Mammary epithelial cell (primary cell): ENCODE data around the gene GPR158.

Experiments used
- EZH2 ChIP-seq: IDR thresholded peaks from 2 replicates; pipeline ENCODE4 v1.6.1; 2012; ENCODE audit warnings: low read length, inconsistent platforms, borderline replicate concordance
- TF ChIP-seq, protein P1 (sequence below), 2 donors: IDR thresholded peaks in 1 of 2; conservative IDR thresholded peaks in 1 of 2; 2 replicates each; pipeline ENCODE4 v1.5.1; 2011 to 2012; ENCODE audit warnings: inconsistent platforms in 2 of 2, low read length in 2 of 2, mild to moderate bottlenecking in 2 of 2, control low read depth in 1 of 2, low read depth in 1 of 2; ENCODE audit not compliant: insufficient read depth in 1 of 2; ENCODE audit errors: extremely low read depth in 1 of 2

DNA sequence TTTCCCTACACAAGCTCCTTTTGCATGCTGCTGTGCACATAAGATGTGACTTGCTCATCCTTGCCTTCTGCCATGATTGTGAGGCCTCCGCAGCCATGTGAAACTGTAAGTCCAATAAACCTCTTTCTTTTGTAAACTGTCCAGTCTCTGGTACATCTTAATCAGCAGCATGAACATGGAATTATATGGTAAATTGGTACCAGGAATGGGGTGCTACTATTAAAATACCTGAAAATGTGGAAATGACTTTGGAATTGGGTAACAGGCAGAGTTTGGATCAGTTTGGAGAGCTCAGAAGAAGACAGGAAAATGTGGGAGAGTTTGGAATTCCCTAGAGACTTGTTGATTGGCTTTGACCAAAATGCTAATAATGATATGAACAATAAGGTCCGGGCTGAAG lies 181.8 kb downstream of the GPR158 start:
- TF ChIP-seq, protein P1, sequence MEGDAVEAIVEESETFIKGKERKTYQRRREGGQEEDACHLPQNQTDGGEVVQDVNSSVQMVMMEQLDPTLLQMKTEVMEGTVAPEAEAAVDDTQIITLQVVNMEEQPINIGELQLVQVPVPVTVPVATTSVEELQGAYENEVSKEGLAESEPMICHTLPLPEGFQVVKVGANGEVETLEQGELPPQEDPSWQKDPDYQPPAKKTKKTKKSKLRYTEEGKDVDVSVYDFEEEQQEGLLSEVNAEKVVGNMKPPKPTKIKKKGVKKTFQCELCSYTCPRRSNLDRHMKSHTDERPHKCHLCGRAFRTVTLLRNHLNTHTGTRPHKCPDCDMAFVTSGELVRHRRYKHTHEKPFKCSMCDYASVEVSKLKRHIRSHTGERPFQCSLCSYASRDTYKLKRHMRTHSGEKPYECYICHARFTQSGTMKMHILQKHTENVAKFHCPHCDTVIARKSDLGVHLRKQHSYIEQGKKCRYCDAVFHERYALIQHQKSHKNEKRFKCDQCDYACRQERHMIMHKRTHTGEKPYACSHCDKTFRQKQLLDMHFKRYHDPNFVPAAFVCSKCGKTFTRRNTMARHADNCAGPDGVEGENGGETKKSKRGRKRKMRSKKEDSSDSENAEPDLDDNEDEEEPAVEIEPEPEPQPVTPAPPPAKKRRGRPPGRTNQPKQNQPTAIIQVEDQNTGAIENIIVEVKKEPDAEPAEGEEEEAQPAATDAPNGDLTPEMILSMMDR (conservative IDR thresholded peaks at IDR 0.05 in 1 of 2, IDR thresholded peaks at IDR 0.05 in 1 of 2; ENCODE audit: extremely low read depth in 1 of 2, insufficient read depth in 1 of 2, low read depth in 1 of 2, low read length in 2 of 2) = no peak
- TF ChIP-seq EZH2 = no peak
